Stimulated activated CD4-positive, alpha-beta T cell treated with anti-CD3 and anti-CD28 coated beads, Interleukin-15, amount 100 ng/mL, for 24 hours (primary cell): ENCODE data around the gene AHI1.
A peak's percentile ranks its signal among the peaks of the same experiment; 100 is the strongest.

ENCODE experiments used
- DNase-seq: peaks from one replicate; pipeline ENCODE4 v3.0.0-alpha.2; 2020

The AHI1 gene

DNA sequence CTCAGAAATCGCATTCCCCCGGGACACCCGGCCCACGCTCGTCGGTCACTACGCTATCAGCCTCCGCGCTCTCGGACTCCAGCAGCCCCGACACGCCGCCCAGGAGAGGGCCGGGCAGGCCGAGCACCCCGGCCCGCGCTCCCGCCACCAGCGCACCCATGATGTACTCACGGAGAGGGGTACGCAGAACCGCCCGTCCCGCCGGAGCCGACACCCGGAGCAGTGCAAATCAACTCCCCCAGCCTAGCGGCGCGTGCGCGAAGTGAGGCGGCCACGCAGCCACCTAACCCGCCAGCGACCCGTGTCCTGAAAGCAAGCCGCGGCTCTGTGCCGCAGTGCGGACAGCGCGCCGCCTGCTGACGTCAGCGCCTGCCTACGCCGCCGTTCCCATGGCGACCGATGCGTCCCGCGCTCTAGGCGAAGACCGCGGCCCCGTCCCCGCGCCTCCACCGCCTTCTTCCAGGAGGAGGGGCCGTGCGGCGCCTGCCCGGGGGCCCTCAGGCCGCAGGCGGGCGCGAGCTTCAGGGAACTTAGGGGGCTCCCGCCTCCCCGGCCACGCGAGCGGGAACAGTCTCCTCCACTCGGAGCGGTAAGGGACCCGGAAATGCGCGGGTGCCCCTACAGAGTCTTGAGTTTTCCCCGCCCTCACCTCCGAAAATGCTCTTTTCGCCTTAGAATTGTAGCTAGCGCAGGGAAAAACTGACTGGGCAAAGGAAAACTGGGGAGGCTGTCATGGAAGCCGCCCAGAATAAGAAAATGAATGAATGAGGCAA is at the start of gene AHI1:
AHI1 (minus strand) TSS at position 329 of the 773 bp plus-strand sequence. CDS start 5,503 bp downstream, outside the sequence.
- peak; percentile 94 for DNase-seq

DNA sequence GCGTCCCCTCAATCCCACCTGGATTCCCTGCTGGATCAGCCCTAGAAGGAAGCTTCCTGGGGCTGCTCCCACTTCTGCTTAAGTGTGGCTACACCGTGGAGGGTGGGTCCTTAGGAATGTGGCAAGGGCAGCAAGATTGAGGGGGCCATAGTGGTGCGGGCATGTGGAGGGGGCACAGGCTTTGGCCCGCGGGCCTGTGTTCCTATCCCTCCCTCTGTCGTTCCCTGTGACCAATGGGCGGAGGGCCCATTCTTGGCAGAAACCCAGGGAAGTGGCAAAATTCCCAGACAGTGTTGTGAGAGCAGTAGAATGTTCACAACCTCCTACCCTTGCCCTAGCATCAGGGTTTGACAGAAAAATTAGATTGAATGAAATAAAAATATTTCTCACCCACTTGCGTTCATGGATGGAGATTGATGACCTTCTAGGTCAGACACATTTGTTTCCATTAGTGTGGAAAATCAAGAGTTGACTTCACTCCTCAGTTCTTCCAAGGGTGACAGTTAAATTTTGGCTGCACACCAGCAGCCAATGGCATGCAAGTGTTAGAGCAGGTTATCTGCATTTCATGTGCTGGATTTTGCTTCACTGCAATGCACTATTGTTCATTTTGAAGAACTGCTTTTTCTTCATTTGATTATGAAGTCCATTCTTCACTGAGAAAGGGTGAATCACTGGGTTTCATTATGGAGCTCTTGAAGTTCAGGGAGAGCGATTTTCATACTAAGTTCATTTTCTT is 49.3 kb upstream of the AHI1 start:
- DNase-seq = no peak

DNA sequence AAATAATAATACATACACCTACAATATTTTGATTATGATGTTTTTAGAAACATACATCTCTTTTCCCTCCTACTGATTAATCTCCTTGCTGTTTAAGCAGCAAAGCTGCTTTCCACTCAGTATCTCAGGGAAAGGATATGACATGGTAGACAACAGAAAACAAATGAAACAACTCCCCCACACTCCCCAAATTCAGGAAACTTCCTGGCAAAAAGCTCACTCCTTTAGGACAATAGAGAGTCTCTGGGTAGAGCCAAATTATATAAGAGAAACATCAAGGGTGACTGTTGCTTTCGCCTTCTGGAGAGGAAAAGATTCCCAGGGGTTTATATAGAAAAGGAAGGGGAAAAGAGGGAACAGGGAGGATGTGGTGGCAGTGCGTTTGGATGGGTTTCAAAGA is 48.7 kb upstream of the AHI1 start:
- DNase-seq = no peak

DNA sequence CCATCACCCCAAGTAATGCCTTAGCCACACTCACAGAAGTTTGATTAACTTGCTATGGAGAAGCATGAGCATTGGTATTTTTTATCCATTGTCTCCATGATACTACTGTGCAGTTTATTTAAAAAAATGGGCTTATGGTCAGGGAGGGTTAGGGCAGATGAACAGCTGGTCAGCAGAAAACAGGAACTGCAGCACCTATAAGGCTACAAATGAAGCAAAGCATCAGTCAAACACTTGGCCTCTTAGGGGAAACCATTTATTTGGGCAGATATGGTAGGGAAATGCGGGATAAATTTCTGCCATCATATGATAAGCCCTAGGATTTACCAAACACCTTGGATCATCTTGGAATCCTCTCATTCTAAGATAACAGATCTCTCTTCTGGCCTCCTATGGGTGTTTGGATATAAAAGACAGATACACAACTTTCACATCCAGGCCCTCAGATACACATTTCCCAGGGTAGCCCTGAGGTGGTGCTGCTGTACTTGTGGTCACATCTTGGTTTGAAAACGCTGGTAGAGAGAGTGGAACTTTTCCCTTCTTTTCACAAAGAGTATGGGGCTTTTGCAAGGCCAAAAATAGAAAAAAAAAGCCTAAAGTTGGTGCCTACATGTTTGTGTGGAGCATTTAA is 42.8 kb upstream of the AHI1 start:
- no peak for DNase-seq

DNA sequence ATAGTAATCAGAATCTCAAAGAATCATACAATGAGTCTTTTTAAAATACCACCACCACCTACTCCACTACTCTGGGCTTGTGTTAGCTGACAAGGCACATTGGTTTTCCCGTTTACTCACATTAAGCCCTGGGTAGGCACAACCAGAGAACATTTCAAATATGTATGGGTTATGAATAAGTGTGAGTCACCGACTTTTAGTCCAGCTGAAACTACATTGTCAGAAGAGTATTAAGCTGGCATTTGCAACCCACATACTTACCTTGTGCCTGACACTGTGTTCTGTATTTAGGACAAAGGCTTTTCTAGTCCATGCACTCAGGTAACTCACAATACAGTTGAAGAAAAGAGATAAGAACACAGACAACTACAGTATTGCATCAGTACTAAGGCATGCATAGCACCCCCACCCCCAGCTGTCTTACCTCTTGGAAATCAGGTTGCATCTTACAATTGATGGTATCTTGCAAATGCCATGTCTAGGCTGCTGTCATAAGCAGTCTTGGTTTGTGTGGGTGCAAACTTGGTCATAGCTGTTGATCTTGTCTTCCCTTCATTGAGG is 40.3 kb upstream of the AHI1 start:
- peak; percentile 61 for DNase-seq

DNA sequence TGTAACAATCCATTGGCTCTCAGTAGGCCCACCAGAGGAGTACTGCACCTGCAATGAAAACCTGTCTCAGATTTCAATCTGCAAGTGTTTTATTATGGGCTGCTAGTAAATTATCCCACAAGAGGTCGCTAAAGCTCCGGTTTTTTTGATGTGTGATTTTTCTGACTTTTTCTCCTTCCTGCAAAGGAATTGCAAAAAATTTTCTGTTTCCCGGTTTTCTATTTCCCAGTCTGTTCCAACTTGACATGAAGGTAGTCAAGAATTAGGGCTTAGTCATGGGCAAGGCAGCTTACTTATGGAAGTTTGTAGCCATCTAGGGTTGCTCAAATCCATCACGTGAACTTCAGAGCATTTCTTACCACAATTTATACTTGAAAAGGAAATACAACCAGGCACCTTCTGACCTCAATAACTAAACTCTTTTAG is 38.5 kb upstream of the AHI1 start:
- peak; percentile 10 for DNase-seq

DNA sequence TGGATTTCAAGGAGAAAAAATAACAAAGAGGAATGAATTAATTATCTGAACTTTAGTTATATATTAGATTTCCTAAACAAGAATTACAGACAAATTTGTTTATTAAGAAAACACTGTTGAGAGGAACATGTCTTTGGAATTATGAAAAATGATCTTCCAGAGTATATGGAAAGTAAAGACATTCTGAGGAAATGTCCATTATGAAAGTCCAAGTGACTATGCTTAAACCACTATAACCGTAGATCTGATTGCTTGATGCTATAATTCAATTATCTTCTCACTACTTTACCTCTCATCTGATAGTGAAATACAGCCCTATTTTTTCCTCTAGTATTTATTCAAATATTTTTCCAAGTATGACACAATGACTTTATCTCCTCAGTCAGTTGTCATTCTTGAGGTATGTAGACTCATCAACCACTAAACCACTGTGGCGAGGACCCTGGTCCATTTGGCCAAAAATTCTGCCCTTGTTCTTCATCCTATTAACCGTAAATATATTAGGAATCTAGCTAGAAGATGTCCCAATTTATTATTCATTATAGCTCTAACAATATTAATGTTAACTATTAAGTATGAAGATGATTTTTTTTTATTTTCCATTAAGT is 37.3 kb upstream of the AHI1 start:
- DNase-seq = no peak

DNA sequence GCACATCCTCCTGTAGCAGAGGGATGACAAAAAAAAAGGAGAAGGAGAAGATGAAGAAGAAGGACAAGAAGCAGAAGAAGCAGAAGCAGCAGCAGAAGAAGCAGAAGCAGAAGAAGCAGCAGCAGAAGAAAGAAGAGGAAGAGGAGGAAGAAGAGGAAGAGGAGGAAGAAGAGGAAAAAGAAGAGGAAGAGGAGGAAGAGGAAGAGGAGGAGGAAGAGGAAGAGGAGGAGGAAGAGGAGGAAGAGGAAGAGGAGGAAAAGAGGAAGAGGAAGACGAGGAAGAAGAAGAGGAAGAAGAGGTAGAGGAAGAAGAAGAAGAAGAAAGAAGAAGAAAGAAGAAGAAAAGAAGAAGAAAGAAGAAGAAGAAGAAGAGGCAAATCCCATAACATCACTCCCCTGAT is 35.0 kb upstream of the AHI1 start:
- no peak for DNase-seq

DNA sequence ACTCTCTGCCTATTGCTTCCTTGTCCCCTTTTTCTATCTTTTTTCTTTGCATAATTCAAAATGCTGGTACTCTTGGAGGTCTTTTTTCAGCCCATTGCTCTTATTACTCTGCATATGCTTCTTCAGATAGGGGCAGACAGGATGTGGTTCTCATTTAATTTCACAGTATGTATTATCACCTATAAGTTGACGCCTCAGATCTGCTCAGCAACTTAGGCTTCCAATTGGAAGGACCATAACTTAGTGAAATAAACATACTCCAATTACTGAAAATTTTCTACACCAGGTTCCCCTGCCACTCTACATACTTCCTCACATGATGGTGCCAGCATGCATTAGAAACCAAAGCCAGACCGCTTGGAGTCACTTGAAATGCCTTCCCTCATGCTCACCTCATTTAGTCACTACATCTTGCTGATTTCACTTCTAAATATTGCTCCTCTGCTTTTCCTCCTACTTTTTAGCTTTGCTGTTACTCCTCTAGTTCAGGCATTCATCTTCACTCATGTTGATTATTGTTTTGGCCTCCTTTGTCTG is 34.5 kb upstream of the AHI1 start:
- DNase-seq = no peak

DNA sequence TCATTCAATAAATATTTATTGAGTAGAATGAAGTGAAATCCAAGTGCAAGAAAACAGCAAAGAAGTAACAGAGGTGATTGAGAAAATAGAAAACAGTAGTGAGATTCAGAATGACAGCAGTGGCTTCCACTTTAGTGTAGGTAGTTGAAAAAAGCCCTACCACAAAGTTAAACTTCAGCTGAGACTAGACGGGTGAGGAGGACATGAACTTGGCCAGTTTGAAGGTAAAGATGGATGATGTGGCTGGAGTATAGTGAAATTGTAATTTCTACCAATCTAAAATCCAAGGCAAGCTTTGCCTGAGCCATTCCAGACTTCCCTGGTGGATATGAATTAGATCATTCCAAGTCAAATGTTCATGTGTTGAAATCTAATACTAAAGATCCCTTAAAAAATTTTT is 32.6 kb upstream of the AHI1 start:
- DNase-seq = no peak

DNA sequence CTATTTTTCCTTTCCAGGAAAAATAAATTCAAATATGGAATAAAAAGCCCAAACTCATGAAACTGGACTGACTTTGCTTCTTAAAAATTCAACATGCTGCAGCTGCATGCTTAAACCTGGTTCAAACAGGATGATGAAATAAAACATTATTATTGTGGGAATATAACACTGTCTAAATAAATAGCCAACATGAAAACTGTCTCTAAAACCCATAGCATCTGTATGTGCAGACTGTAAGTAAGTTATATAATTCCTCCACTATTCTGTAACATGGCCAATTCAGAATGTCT is 30.4 kb upstream of the AHI1 start:
- no peak for DNase-seq

DNA sequence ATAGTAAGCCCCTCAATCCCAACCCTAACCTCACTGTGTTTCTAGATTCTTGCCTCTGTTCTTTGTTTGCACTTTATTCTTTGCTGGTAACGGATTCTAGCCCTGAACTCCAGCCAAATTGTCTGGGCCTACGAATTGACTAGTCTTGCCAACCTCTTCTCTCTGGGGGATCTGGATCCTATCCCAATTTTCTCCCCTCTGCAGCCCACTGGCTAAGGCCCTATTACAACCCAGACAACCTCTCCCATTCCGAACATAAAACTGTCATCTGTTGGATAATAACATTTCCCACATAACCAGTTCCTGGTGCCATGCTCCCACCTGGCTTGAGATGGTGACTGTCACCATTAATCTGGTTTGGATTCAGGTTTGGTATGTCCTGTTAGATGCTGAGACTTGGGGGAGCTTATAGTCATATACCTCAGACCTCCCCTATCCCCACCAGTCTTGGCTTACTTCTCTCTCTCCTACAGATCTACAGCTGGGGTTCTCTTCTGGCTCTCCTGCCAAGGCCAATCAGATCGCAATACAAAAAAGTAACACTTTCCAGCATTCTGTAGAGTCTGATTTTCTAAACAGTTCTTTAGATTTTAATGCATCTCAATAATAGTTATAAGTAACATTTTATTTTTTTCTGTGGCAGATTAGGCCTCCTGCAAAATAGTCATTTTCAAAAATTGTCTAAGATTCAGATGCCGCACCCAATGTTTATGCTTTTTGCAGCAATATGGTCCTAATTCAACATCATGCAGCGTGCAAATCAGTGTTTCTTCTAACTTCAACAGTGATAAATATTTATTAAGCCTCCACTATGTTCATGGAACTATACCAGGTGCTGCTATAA is 29.8 kb upstream of the AHI1 start:
- DNase-seq = no peak

DNA sequence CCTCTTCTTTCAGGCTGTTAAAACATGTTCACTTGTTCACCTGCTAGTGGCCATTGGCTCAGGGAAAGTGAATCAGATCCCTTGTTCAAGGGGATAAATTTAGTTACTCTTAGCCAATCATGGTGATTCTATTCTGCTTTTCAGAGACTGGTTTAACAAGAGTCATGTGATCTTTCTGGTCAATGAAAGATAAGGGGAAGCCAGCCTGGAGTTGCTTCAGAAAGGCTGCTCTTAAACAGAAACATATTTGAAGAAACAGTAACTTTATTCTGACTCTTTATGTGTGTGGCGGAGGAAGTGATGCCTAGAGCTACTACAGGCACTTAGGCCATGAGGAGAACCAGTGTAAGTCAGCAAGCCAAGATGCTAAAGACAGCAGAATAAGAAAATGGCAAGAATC is 28.1 kb upstream of the AHI1 start:
- DNase-seq = no peak

DNA sequence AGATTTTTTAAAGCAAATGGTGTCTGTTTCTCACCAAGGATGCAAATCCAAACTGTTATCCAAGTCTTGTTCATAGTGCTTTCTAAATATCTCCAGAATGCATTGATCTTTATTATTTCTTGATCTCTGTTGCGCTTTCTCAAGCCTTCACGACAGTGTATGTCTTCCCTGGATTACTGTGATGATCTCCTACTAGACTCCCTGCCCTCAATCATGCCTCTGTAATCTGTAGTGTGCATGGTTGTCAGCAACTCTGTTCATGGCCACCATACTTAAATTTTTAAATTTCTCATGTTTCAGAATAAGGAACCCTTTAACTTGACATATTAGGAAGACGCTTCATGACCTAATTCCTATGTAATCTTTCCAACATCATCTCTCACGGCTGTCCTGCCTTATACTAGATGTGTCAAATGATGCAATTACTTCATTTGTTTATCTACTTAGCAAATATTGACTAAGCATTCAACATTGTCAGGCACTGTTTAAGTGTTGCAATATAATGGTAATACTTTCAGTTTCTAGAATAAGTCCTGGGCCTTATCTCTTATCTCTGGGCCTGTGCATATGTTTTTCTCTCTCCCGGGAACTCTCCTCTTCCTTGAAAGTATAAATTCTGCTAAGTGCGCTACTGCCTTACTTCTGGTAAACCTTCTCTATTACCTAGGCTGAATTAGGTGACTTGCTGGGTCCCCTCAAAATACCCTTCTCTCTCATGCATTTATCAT is 25.6 kb upstream of the AHI1 start:
- DNase-seq = no peak

DNA sequence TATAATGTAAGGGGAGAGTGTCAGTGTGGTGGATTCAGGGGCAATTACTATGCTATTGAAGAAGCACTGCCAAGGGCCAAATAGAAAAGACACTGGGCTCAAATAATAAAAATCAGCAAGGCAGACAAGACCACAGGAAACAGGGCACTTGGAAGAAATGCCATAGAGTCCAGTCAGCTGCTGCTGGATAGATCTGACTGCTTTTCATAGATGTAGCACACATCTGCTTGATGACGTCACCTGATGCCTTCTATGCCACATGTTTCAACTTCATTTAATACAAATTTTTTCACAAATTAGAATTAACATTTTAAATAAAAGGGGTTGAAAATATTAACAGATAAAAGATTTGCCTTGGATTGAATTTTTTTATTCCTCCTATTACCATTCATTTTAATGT is 23.9 kb upstream of the AHI1 start:
- no peak for DNase-seq

DNA sequence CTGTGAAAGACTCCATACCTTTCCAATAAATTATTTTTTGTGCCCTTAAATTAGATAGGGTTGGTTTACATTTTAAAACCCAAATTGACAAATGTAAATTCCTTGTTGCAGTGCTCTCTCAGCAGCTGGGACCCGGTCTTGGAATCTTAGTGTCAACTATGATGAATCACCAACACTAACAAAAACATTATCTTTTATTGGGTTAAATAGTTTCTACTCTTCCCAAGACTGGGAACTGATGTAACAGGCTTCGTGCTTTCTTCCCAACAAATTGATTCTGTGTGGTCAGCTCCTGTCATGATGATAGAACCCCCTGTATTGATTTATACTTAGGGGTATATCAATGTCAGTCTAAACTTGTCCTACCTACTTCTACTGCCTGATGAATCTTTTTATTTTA is 23.2 kb upstream of the AHI1 start:
- DNase-seq = no peak

DNA sequence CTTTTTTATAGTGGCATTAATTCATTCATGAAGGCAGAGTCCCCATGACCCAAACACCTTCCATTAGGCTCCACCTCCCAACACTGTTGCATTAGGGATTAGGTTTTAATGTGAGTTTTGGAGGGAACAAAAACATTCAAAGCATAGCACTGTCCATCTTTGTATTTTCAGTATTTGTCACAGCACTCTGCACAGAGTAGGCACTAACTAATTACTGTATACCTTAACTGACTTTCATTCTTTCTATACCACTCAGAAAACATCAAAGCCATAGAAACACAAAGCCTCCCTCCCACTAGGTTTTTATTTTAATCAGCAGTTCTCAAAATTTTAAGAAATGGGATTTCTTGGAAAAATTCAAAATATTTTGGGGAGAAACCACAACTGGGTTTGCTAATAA is 21.8 kb upstream of the AHI1 start:
- DNase-seq = no peak

DNA sequence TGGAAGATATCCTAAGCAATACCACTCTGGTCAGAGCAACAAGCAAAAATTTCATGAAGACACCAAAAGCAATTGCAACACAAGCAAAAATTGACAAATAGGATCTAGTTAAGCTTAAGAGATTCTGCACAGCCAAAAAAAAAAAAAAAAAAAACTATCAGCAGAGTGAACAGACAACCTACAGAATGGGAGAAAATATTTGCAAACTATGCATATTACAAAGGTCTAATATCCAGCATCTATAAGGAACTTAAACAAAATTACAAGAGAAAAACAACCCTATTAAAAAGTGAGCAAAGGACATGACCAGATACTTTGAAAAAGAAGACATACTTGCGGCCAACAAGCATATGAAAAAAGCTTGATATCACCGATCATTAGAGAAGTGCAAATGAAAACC is 20.0 kb upstream of the AHI1 start:
- no peak for DNase-seq

DNA sequence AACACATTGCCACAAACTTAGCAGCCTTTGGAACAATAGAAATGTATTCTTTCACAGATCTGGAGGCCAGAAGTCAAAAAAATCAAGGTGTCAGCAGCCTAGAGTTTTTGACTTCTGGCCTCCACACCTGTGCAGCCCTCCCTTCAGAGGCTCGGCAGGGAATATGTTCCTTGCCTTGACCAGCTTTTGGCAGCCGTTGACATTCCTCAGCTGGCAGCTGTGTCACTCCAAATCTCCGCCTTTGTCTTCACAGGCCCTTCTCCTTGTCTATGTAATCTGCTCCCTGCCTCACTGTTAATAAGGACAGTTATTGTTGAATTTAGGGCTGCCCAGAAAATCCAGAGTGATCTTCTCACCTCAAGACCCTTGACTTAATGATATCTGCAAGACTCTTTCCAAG is 17.2 kb upstream of the AHI1 start:
- DNase-seq = no peak

DNA sequence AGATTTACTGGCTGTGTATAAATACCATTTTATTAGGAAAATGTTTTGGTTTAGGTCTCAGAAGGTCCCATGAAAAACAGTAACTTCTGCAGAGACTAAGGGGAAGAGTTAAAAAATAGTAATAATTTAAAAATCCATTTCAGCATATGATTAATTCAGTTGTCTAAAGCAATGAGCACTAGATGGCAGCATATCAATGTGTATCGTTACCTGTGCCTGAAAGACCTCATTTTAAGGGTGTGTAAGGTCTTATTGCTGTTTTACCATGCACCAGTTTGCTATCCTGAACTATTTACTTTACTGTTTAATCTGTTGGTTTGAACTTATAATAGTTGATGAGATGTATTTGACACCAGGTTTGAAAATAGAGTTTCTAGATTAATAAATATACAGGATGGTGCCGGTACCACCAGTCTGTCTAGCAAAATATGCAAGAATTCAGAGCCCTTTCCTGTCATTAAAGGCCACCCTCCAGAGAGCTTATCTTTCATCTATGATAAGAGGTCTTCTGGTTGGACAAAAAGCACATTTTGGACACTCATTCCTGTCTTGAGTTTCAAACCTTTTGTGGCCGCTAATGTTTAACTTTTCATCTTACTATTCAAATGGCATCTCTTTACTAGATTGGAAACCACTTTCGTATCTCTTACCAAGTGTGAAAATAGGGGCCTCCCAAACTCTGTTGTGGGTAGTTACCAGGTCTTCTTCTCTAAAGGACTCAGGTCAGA is 8.9 kb upstream of the AHI1 start:
- no peak for DNase-seq

DNA sequence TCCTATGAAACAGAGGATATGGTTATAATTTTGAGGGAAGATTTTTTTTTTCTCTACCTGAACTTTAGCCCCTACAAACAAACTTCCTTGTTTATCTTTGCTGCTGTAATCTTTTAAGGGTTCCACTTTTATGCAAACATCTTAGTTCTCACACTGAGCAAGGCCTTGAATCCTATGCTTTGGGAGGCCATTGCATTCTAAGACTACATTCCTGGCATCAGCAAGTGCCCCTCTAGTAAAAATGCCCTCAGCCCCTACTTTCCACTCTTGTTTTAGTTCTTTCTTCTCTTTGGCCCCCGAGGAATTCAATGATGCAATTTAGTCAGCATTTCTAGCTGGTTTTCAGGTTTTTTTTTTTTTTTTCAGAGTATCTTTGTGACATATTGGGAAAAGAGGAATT is 8.1 kb upstream of the AHI1 start:
- DNase-seq = no peak
